CD4-positive, alpha-beta T cell (primary cell): ENCODE data around the gene TAF4. TPM values are rescaled to one million over a fixed set of nuclear protein-coding genes. Genes with fewer than 3 reads are reported as not detected.
"Not testable (repeated sequence)": the region's sequence is repeated elsewhere in the genome, so short reads cannot be mapped to it uniquely, and the experiment has no call there.

ENCODE experiments used
- ATAC-seq: fragments of 200-7000 bp; cut with Tn5 transposase; one replicate; pipeline ENCODE4 v1.10.0; 2022; ENCODE audit warnings: mild to moderate bottlenecking; ENCODE audit not compliant: poor library complexity
- CTCF ChIA-PET: fragments of 350-600 bp; sonication (Branson Sonifier 250); formaldehyde crosslinking; loops from one replicate; lab custom pipeline; 2021; ENCODE audit warnings: antibody characterized with exemption, inconsistent platforms; lab: Charles Lee
- POLR2A ChIA-PET: fragments of 350-600 bp; sonication (Branson Sonifier 250); formaldehyde crosslinking; loops from one replicate; lab custom pipeline; 2021; ENCODE audit warnings: antibody characterized with exemption, inconsistent platforms; lab: Charles Lee
- DNase-seq, 14 experiments: peaks; one replicate each; pipeline ENCODE4 v3.0.0-alpha.2; 2013 to 2020; ENCODE audit warnings: mixed read lengths in 2 of 14
- H3K27ac ChIP-seq, 2 donors: one replicate each; pipeline versions ENCODE4 v1.5.1 to v1.7.0; 2013; ENCODE audit warnings: low read length in 2 of 2, low read depth in 1 of 2, mild to moderate bottlenecking in 1 of 2
- H3K27me3 ChIP-seq, 2 experiments: 1 replicate in 1 of 2; 2 replicates in 1 of 2; pipeline versions ENCODE4 v1.6.1 to v1.7.0; 2013; ENCODE audit warnings: low read length in 2 of 2, control low read depth in 1 of 2, mild to moderate bottlenecking in 1 of 2, moderate library complexity in 1 of 2; ENCODE audit not compliant: insufficient read depth in 2 of 2, control insufficient read depth in 1 of 2
- H3K36me3 ChIP-seq: one replicate; pipeline ENCODE4 v1.6.1; 2013; ENCODE audit warnings: low read length, control low read depth; ENCODE audit not compliant: insufficient read depth
- H3K4me1 ChIP-seq: one replicate; pipeline ENCODE4 v1.6.1; 2013; ENCODE audit warnings: low read length, control low read depth; ENCODE audit not compliant: insufficient read depth
- H3K4me3 ChIP-seq: one replicate; pipeline ENCODE4 v1.5.1; 2013; ENCODE audit warnings: mild to moderate bottlenecking, low read length, moderate library complexity
- H3K9me3 ChIP-seq, 2 experiments: 1 replicate in 1 of 2; 2 replicates in 1 of 2; pipeline versions ENCODE4 v1.6.1 to v1.7.0; 2013; ENCODE audit warnings: low read length in 2 of 2, mild to moderate bottlenecking in 2 of 2, control low read depth in 1 of 2, moderate library complexity in 1 of 2; ENCODE audit not compliant: control insufficient read depth in 1 of 2, insufficient read depth in 1 of 2
- H3K27ac Mint-ChIP-seq: one replicate; pipeline ENCODE4 v1.8.0; 2020; ENCODE audit warnings: mixed read lengths
- H3K27me3 Mint-ChIP-seq: one replicate; pipeline ENCODE4 v1.8.0; 2021; ENCODE audit warnings: mixed read lengths
- H3K36me3 Mint-ChIP-seq: one replicate; pipeline ENCODE4 v1.8.0; 2021; ENCODE audit warnings: low read depth, mixed read lengths
- H3K4me1 Mint-ChIP-seq: one replicate; pipeline ENCODE4 v1.8.0; 2021; ENCODE audit warnings: low read depth, mixed read lengths
- H3K4me3 Mint-ChIP-seq: one replicate; pipeline ENCODE4 v1.8.0; 2020; ENCODE audit warnings: mild to moderate bottlenecking, mixed read lengths
- H3K9me3 Mint-ChIP-seq: one replicate; pipeline ENCODE4 v1.8.0; 2020; ENCODE audit warnings: mixed read lengths
- intact Hi-C, 2 experiments: fragments of 100-400 bp; cut with DNase I in 1 of 2; cut with micrococcal nuclease in 1 of 2; formaldehyde crosslinking; loops; one replicate each; pipeline versions ENCODE4 v1.15.1 to v1.9.0; 2023 to 2025; cut with DNase I, micrococcal nuclease
- total RNA-seq, 174 experiments: library from RNA in 2 of 174; stranded (reverse) in 2 of 174; gene quantifications; one replicate each; pipeline ENCODE4 v1.2.3 and lab custom pipeline; 2021 to 2026
- TF ChIP-seq, protein P1 (sequence below): fragments of 200-600 bp; IDR thresholded peaks from one replicate; pipeline ENCODE4 v1.8.0; 2022; ENCODE audit warnings: antibody characterized with exemption, mild to moderate bottlenecking

Gene TAF4
- total RNA-seq, 2 experiments from 2014 or later = 11.1 to 12.5 TPM

DNA sequence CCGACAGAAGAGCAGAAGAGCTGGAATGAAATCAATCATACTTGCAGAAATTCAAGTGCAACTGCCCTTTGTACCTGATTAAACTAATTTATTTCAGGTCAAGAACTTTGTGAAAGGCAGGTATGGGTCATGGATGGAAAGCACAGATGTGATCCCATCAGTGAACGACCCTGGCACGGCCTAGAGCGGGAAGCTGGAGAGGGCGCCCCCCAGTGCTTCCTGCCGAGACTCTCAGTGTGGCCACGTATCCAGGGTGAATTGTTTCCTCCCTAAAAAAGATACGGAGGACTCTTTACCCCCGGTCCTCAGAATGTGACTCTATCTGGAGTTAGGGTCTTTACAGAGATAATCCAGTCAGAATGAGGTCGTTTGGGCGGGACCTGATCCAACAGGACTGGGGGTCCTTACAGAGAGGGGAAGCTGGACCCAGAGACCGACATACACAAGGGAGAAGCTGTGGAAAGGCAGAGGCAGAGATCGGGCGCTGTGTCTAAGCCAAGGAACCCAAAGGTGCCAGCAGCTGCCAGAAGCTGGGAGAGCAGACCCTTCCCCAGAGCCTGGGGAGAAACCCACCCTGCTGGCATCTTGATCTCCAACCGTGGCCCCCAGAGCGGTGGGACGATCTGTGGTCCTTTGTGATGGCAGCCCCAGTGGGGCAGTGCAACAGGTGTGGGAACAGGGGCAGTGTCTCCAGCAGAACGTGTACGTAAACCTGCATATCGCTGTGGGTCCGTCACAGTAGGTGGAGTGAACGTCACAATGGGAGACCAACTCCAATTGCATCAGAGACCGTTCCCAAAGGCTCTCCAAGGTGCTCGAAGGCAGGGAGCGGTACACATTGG lies 91.9 kb downstream of the TAF4 start:
- Mint-ChIP-seq H3K36me3 (peaks cover 53% of the 10 kb centered on the region), H3K9me3 (no peaks in the 10 kb centered on the region), H3K27me3 (no peaks in the 10 kb centered on the region), H3K4me3 (no peak overlapping the region), H3K27ac (no peak overlapping the region), H3K4me1 (no peaks in the 10 kb centered on the region)
- H3K27ac ChIP-seq = no peak overlapping the region
- H3K9me3 ChIP-seq = peaks cover 0 to 12% of the 10 kb centered on the region in 2 experiments
- TF ChIP-seq, protein P1, sequence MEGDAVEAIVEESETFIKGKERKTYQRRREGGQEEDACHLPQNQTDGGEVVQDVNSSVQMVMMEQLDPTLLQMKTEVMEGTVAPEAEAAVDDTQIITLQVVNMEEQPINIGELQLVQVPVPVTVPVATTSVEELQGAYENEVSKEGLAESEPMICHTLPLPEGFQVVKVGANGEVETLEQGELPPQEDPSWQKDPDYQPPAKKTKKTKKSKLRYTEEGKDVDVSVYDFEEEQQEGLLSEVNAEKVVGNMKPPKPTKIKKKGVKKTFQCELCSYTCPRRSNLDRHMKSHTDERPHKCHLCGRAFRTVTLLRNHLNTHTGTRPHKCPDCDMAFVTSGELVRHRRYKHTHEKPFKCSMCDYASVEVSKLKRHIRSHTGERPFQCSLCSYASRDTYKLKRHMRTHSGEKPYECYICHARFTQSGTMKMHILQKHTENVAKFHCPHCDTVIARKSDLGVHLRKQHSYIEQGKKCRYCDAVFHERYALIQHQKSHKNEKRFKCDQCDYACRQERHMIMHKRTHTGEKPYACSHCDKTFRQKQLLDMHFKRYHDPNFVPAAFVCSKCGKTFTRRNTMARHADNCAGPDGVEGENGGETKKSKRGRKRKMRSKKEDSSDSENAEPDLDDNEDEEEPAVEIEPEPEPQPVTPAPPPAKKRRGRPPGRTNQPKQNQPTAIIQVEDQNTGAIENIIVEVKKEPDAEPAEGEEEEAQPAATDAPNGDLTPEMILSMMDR = no peak
- peaks cover 42% of the 10 kb centered on the region for H3K36me3 ChIP-seq
- H3K4me1 ChIP-seq = peaks cover 2% of the 10 kb centered on the region
- intact Hi-C loops = no loop called here
- POLR2A ChIA-PET = no interaction called here
- CTCF ChIA-PET = no interaction called here
- ATAC-seq (no peak), DNase-seq (no peak)
- H3K27me3 ChIP-seq = no peaks in the 10 kb centered on the region
- H3K4me3 ChIP-seq = no peak overlapping the region

DNA sequence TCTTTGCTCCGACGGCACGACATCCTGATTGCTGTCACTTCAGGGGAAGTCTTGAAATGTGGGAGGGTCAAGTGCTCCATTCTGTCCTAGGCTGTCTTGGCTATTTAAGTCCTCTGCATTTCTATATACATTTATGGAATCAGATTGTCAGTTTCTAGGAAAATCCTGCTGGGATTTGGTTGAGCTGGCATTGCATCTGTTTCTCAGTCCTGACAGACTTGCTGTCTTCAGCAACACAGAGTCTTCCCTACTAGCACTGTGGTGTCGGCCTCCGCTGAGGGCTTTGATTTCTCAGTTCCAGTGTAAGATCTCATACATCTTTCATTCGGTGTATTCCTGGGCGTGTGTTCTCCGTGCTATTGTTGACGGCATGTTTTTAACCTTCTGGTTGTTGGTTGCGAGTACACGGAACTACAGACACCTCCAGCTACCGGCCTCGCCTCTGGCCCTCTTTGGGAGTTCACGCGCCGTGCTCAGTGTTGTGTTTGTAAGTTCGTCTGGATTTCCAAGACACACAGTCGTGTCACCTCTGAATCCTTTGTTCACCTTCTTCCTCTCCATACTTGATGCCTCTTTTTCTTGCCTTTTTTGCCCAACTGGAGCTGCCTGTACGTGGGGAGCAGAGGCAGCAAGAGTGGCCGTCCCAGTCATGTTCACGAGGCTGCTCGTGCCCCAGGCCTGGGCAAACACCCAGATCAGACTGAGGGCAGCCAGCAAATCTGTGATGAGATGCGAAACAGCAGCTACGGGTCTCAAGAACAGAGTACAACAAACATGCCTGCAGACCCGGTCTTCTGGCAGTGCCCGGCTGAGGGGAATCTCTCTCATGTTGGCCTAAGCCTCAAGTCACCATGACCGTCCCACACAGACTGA lies 92.8 kb downstream of the TAF4 start:
- Mint-ChIP-seq H3K27me3 (peaks cover 5% of the 10 kb centered on the region), H3K4me1 (no peaks in the 10 kb centered on the region), H3K9me3 (no peaks in the 10 kb centered on the region), H3K4me3 (no peak overlapping the region), H3K27ac (no peak overlapping the region), H3K36me3 (peaks cover 51% of the 10 kb centered on the region)
- CTCF ChIA-PET = no interaction called here
- Histone ChIP-seq H3K4me1 (peaks cover 2% of the 10 kb centered on the region), H3K27me3 (no peaks in the 10 kb centered on the region), H3K36me3 (peaks cover 42% of the 10 kb centered on the region), H3K9me3 (peaks cover 0 to 7% of the 10 kb centered on the region in 2 experiments), H3K4me3 (no peak overlapping the region), H3K27ac (no peak overlapping the region)
- DNase-seq = no peak
- POLR2A ChIA-PET = no interaction called here
- intact Hi-C loops = no loop called here
- TF ChIP-seq, protein P1 = no peak
- ATAC-seq = no peak

DNA sequence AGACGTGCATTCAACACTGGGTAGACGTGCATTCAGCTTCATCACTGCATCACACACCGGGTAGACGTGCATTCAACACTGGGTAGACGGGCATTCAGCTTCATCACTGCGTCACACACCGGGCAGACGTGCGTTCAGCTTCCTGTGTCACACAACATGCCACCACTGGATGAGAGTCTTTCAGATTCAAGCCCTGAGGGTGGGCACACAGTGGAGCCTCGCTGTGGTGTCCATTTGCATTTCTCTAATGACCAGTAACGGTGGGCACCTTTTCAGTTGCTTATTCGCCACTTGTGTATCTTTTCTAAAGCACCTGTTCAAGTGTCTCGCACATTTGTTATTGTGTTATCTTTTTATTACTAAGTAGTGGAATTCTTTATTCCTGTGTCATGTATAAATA lies 94.1 kb downstream of the TAF4 start:
- H3K9me3 Mint-ChIP-seq, CTCF ChIA-PET, H3K4me3 Mint-ChIP-seq, H3K27ac Mint-ChIP-seq, DNase-seq, POLR2A ChIA-PET, ATAC-seq, H3K27ac ChIP-seq, H3K27me3 Mint-ChIP-seq, H3K4me3 ChIP-seq, H3K4me1 ChIP-seq, intact Hi-C loops, H3K27me3 ChIP-seq, H3K4me1 Mint-ChIP-seq, H3K9me3 ChIP-seq: not testable (repeated sequence)
- H3K36me3 Mint-ChIP-seq = peaks cover 44% of the 10 kb centered on the region
- H3K36me3 ChIP-seq = peaks cover 34% of the 10 kb centered on the region
